HEK293T (cell line): ENCODE measurements around the gene MAP2K2.

Experiments used
- ARNT ChIP-seq: fragments of 450-650 bp; IDR thresholded peaks from 2 replicates; pipeline ENCODE4 v1.6.1; 2017; ENCODE audit warnings: mild to moderate bottlenecking
- BHLHE40 ChIP-seq: fragments of 450-650 bp; IDR thresholded peaks from 2 replicates; pipeline ENCODE4 v1.6.1; 2016; ENCODE audit warnings: mild to moderate bottlenecking, moderate library complexity, borderline replicate concordance
- CTBP1 ChIP-seq: fragments of 450-650 bp; IDR thresholded peaks from 2 replicates; pipeline ENCODE4 v1.6.1; 2016; ENCODE audit warnings: borderline replicate concordance
- ELF4 ChIP-seq: fragments of 450-650 bp; IDR thresholded peaks from 2 replicates; pipeline ENCODE4 v1.6.1; 2017; ENCODE audit warnings: antibody characterized with exemption
- FOXA1 ChIP-seq: fragments of 450-650 bp; IDR thresholded peaks from 2 replicates; pipeline ENCODE4 v1.6.1; 2016; ENCODE audit warnings: mild to moderate bottlenecking
- FOXK2 ChIP-seq: fragments of 450-650 bp; IDR thresholded peaks from 2 replicates; pipeline ENCODE4 v1.6.1; 2016; ENCODE audit warnings: mild to moderate bottlenecking
- FOXM1 ChIP-seq: fragments of 450-650 bp; IDR thresholded peaks from 2 replicates; pipeline ENCODE4 v1.6.1; 2017; ENCODE audit warnings: mild to moderate bottlenecking, borderline replicate concordance
- HDGF ChIP-seq: fragments of 450-650 bp; IDR thresholded peaks from 2 replicates; pipeline ENCODE4 v1.6.1; 2017; ENCODE audit warnings: antibody characterized with exemption, borderline replicate concordance
- NFRKB ChIP-seq: fragments of 450-650 bp; IDR thresholded peaks from 2 replicates; pipeline ENCODE4 v1.6.1; 2016; ENCODE audit warnings: mild to moderate bottlenecking, moderate library complexity
- SP1 ChIP-seq: fragments of 450-650 bp; IDR thresholded peaks from 2 replicates; pipeline ENCODE4 v1.6.1; 2017
- SUZ12 ChIP-seq: fragments of 450-650 bp; IDR thresholded peaks from 2 replicates; pipeline ENCODE4 v1.6.1; 2016; ENCODE audit warnings: mild to moderate bottlenecking
- TARDBP ChIP-seq: fragments of 450-650 bp; IDR thresholded peaks from 2 replicates; pipeline ENCODE4 v1.6.1; 2016
- ZNF384 ChIP-seq: fragments of 450-650 bp; IDR thresholded peaks from 2 replicates; pipeline ENCODE4 v1.6.1; 2016
- TF ChIP-seq, protein P1 (sequence below): fragments of 450-650 bp; IDR thresholded peaks from 2 replicates; pipeline ENCODE4 v1.6.1; 2016

DNA sequence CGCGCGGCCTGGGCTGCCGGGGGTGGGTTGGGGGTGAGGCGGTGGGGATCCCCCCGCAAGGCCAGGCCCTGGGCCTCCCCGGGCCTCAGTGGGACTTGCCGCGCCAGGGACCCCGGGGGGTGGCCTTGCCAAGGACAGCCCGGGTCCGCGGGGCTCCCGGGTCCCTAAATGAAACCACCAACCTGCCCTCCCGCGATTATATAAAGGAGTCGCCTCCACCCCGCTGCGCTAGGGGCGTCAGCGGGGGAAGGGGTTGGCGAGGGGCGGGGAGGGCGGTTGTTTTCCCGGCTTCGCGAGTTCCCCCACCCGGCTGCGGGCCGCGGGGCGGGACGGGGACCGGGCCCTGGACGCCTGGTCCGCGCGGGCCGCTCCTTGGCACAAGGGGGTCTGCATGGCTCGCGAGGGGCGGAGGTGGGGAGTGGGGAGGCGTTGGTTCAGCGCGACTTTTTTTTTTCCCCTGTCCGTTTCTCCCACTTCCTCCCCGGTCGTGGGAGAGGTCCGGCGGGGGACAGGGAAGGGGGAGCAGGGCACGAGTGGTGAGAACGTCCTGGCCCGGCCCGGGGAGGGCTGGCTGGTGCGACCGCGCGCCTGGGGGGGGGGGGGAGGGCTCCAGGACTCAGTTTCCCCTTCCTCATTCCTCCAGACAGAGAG, 56.4 kb downstream of the MAP2K2 start:
- TF ChIP-seq, protein P1, sequence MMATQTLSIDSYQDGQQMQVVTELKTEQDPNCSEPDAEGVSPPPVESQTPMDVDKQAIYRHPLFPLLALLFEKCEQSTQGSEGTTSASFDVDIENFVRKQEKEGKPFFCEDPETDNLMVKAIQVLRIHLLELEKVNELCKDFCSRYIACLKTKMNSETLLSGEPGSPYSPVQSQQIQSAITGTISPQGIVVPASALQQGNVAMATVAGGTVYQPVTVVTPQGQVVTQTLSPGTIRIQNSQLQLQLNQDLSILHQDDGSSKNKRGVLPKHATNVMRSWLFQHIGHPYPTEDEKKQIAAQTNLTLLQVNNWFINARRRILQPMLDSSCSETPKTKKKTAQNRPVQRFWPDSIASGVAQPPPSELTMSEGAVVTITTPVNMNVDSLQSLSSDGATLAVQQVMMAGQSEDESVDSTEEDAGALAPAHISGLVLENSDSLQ: no peak
- no peak for TF ChIP-seq CTBP1
- TF ChIP-seq SUZ12: no peak
- no peak for TF ChIP-seq ARNT
- no peak for TF ChIP-seq SP1
- TF ChIP-seq ZNF384: no peak
- no peak for TF ChIP-seq TARDBP
- TF ChIP-seq FOXK2: no peak
- no peak for TF ChIP-seq FOXM1
- TF ChIP-seq NFRKB: no peak
- TF ChIP-seq FOXA1: no peak
- TF ChIP-seq ELF4: no peak
- TF ChIP-seq BHLHE40: no peak
- TF ChIP-seq HDGF: no peak
